HEK293 (cell line): ENCODE measurements around the gene MYOF.

Experiments
- CTCF ChIA-PET: fragments of 350-600 bp; formaldehyde crosslinking; extraction: SDS; loops from one replicate; lab custom pipeline; 2021; ENCODE audit warnings: antibody characterized with exemption; lab: Yijun Ruan, JAX
- POLR2A ChIA-PET: fragments of 300-600 bp; formaldehyde crosslinking; extraction: SDS; loops from one replicate; lab custom pipeline; 2020; ENCODE audit warnings: antibody characterized with exemption, inconsistent platforms; lab: Yijun Ruan, JAX
- H3K27ac ChIP-seq: fragments of 200-500 bp; sonication (Bioruptor generic); 2 replicates; pipeline ENCODE4 v1.5.1; 2014; ENCODE audit warnings: low read depth, low read length, control low read depth, inconsistent platforms; ENCODE audit errors: extremely low read depth
- H3K36me3 ChIP-seq, 2 experiments: fragments of 200-500 bp in 1 of 2; sonication (Bioruptor generic) in 1 of 2; 1 replicate in 1 of 2; 2 replicates in 1 of 2; pipeline ENCODE4 v1.5.1; 2014 to 2017; ENCODE audit warnings: inconsistent platforms in 2 of 2, low read length in 2 of 2; ENCODE audit not compliant: control insufficient read depth in 2 of 2, insufficient read depth in 1 of 2
- H3K4me1 ChIP-seq: fragments of 200-500 bp; sonication (Bioruptor generic); 2 replicates; pipeline ENCODE4 v1.5.1; 2014; ENCODE audit warnings: mild to moderate bottlenecking, low read length, inconsistent platforms; ENCODE audit not compliant: control insufficient read depth, insufficient read depth
- H3K4me3 ChIP-seq: 2 replicates; pipeline ENCODE4 v1.5.1; 2011; ENCODE audit warnings: low read depth, mild to moderate bottlenecking, control low read depth, low read length, moderate library complexity
- H3K9me3 ChIP-seq: fragments of 200-500 bp; sonication (Bioruptor generic); 2 replicates; pipeline ENCODE4 v1.5.1; 2014; ENCODE audit warnings: low read depth, low read length, inconsistent platforms; ENCODE audit not compliant: control insufficient read depth, insufficient read depth
- FEZF1 ChIP-seq: fragments of 450-650 bp; formaldehyde crosslinking; IDR thresholded peaks from 2 replicates; pipeline ENCODE4 v1.5.1; 2016; ENCODE audit warnings: missing biosample characterization, missing genetic modification characterization
- GLI4 ChIP-seq: fragments of 450-650 bp; formaldehyde crosslinking; IDR thresholded peaks from 2 replicates; pipeline ENCODE4 v1.5.1; 2016; ENCODE audit warnings: missing biosample characterization, missing genetic modification characterization
- HIC1 ChIP-seq: fragments of 450-650 bp; formaldehyde crosslinking; IDR thresholded peaks from 2 replicates; pipeline ENCODE4 v1.5.1; 2016; ENCODE audit warnings: missing biosample characterization, missing genetic modification characterization
- HOXD13 ChIP-seq: sonication (generic); formaldehyde crosslinking; IDR thresholded peaks from 2 replicates; pipeline ENCODE4 v1.8.0; 2022; ENCODE audit warnings: missing genetic modification reagents, borderline replicate concordance
- MYNN ChIP-seq: fragments of 450-650 bp; formaldehyde crosslinking; IDR thresholded peaks from 2 replicates; pipeline ENCODE4 v1.5.1; 2016; ENCODE audit warnings: missing biosample characterization, missing genetic modification characterization, borderline replicate concordance
- WT1 ChIP-seq: fragments of 450-650 bp; formaldehyde crosslinking; IDR thresholded peaks from 2 replicates; pipeline ENCODE4 v1.5.1; 2016; ENCODE audit warnings: missing biosample characterization, missing genetic modification characterization
- ZNF140 ChIP-seq: fragments of 450-650 bp; formaldehyde crosslinking; IDR thresholded peaks from 2 replicates; pipeline ENCODE4 v1.5.1; 2016; ENCODE audit warnings: missing biosample characterization, missing genetic modification characterization
- ZNF157 ChIP-seq: fragments of 450-650 bp; formaldehyde crosslinking; IDR thresholded peaks from 2 replicates; pipeline ENCODE4 v1.5.1; 2016; ENCODE audit warnings: missing biosample characterization, missing genetic modification characterization
- ZNF16 ChIP-seq: fragments of 450-650 bp; formaldehyde crosslinking; IDR thresholded peaks from 2 replicates; pipeline ENCODE4 v1.5.1; 2016; ENCODE audit warnings: low read depth, missing biosample characterization, missing genetic modification characterization
- ZNF175 ChIP-seq: fragments of 450-650 bp; formaldehyde crosslinking; IDR thresholded peaks from 2 replicates; pipeline ENCODE4 v1.5.1; 2016; ENCODE audit warnings: missing biosample characterization, missing genetic modification characterization
- ZNF19 ChIP-seq: fragments of 450-650 bp; formaldehyde crosslinking; IDR thresholded peaks from 2 replicates; pipeline ENCODE4; 2016; ENCODE audit warnings: missing biosample characterization, missing genetic modification characterization, low read depth
- ZNF26 ChIP-seq: fragments of 450-650 bp; formaldehyde crosslinking; IDR thresholded peaks from 2 replicates; pipeline ENCODE4 v1.5.1; 2016; ENCODE audit warnings: missing biosample characterization, missing genetic modification characterization
- ZNF292 ChIP-seq: fragments of 450-650 bp; formaldehyde crosslinking; IDR thresholded peaks from 2 replicates; pipeline ENCODE4 v1.5.1; 2016; ENCODE audit warnings: low read depth, missing biosample characterization, missing genetic modification characterization, borderline replicate concordance
- ZNF311 ChIP-seq: fragments of 450-650 bp; formaldehyde crosslinking; IDR thresholded peaks from 2 replicates; pipeline ENCODE4 v1.5.1; 2017; ENCODE audit warnings: missing biosample characterization, missing genetic modification characterization, borderline replicate concordance
- ZNF449 ChIP-seq: fragments of 450-650 bp; formaldehyde crosslinking; IDR thresholded peaks from 2 replicates; pipeline ENCODE4 v1.5.1; 2017; ENCODE audit warnings: missing biosample characterization, mild to moderate bottlenecking, missing genetic modification characterization, moderate library complexity
- ZNF513 ChIP-seq: fragments of 450-650 bp; IDR thresholded peaks from 2 replicates; pipeline ENCODE4 v1.5.1; 2018; ENCODE audit warnings: missing biosample characterization, missing genetic modification characterization
- ZNF664 ChIP-seq: fragments of 450-650 bp; formaldehyde crosslinking; IDR thresholded peaks from 2 replicates; pipeline ENCODE4 v1.5.1; 2016; ENCODE audit warnings: missing biosample characterization, missing genetic modification characterization
- ZNF677 ChIP-seq: fragments of 450-650 bp; IDR thresholded peaks from 2 replicates; pipeline ENCODE4 v1.5.0; 2018; ENCODE audit warnings: missing biosample characterization, mild to moderate bottlenecking, missing genetic modification characterization, moderate library complexity
- ZNF747 ChIP-seq: fragments of 450-650 bp; formaldehyde crosslinking; IDR thresholded peaks from 2 replicates; pipeline ENCODE4 v1.5.1; 2016; ENCODE audit warnings: missing biosample characterization, missing genetic modification characterization

MYOF gene

GRCh38 chr10:93514521-93514920, 32.4 kb upstream of the MYOF start:
- H3K9me3 ChIP-seq = no peaks in the 10 kb centered on the region
- no peaks in the 10 kb centered on the region for H3K4me1 ChIP-seq
- H3K36me3 ChIP-seq = peaks cover 60 to 85% of the 10 kb centered on the region in 2 experiments
- no peak overlapping the region for H3K4me3 ChIP-seq
- ChIA-PET CTCF (interaction anchor here (0.5 to 5.6 kb wide), 5 partner anchors 16 to 157 kb away, joined by 4 to 55 read pairs (median 5); partner anchors contain the start of gene MYOF), POLR2A (no interaction called here)
- H3K27ac ChIP-seq = no peak overlapping the region
- TF ChIP-seq FEZF1 (tag by site-specific recombination) (no peak), ZNF677 (tag by site-specific recombination) (no peak), ZNF26 (no peak), MYNN (tag by site-specific recombination) (no peak), WT1 (tag by site-specific recombination) (no peak), HIC1 (no peak), GLI4 (tag by site-specific recombination) (no peak), ZNF140 (tag by site-specific recombination) (no peak), ZNF157 (tag by site-specific recombination) (no peak), ZNF747 (tag by site-specific recombination) (no peak)

- no peak for TF ChIP-seq ZNF664 (tag by site-specific recombination)
- TF ChIP-seq ZNF449 (tag by site-specific recombination) = no peak
- TF ChIP-seq ZNF513 = no peak
- TF ChIP-seq ZNF19 = no peak
- TF ChIP-seq HOXD13 (CRISPR knock-in tag) = no peak
- no peak for TF ChIP-seq ZNF311 (tag by site-specific recombination)
- TF ChIP-seq ZNF292 (tag by site-specific recombination) = no peak
- no peak for TF ChIP-seq ZNF175 (tag by site-specific recombination)
- no peak for TF ChIP-seq ZNF16 (tag by site-specific recombination)
- TF ChIP-seq, all 188 proteins: peak for 0
- Histone ChIP-seq H3K4me3 (no peak overlapping the region), H3K36me3 (peaks cover 56 to 83% of the 10 kb centered on the region in 2 experiments), H3K9me3 (no peaks in the 10 kb centered on the region), H3K4me1 (no peaks in the 10 kb centered on the region), H3K27ac (no peak overlapping the region)
- ChIA-PET CTCF (interaction anchor here (0.6 to 12.6 kb wide), 11 partner anchors 9 to 943 kb away, joined by 3 to 129 read pairs (median 4); partner anchors contain the start of gene MYOF), POLR2A (interaction anchor here (0.6 kb wide), 1 partner anchor 78 kb away, joined by 3 read pairs; no protein-coding TSS in a partner anchor)
Observed at GRCh38 chr10:93513091-93513490, 31.0 kb upstream of the MYOF start.
